ENCODE measurements around the gene PARD3.

The PARD3 gene

DNA sequence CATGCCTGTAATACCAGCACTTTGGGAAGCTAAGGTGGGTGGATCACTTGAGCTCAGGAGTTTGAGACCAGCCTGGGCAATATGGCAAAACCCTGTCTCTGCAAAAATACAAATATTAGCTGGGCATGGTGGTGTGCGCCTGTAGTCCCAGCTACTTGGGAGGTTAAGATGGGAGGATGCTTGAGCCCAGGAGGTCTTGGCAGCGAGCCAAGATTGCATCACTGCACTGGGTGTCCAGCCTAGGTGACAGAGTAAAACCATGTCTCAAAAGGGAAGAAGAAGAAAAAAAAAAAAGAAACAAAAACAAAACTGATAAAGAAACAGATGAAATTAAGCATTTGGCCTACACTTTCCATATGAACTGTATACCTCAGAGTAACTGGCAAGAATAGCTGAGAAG, 319.2 kb downstream of the PARD3 start:
- DNase-seq (ENCODE audit: low read depth in 3 of 3), result no peak

- no peak for DNase-seq (ENCODE audit: low read depth in 3 of 3)
Measured at GRCh38 chr10:34494012-34494411, 321.1 kb downstream of the PARD3 start.

DNA sequence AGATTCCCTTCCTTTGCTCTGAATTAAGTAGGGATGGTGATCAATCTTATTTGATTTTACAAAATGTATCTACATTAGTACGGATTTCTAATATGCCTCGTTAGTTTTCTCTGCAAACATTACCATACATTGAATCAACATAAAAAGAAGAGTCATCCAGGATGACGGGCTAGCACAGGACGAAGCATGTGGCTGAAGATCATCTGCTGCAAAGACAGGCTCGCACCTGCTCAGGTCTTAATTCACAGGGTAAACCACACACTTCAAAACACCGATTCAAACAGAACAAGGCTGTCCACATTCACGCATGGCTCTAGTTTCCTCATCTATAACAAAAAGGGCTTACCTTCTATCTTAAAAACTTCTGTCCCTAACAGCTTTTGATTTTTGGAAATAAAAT, 323.0 kb downstream of the PARD3 start:
- no peak for DNase-seq (ENCODE audit: low read depth in 3 of 3)

DNA sequence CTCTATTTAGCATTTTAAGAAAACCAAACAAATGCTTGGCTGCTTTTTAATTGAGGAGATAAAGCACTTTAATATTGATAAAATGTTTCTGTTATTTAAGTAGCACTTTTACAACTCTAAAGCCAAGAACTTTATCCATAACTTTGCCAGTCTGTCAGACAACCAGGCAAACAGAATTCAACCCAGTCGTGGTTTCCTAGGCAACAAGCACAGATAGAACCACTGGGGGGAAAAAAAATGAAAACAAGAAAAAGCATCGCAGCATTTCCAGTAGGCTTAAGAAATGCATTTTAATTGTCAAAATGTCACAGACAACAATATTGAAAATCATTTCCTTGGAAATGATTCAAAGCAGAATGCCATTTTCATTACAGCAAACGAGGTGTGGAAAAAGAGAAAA, 323.4 kb downstream of the PARD3 start:
- DNase-seq (ENCODE audit: low read depth in 3 of 3), result no peak

GRCh38 chr10:34489973-34490745, 324.9 kb downstream of the PARD3 start:
- DNase-seq (ENCODE audit: low read depth in 3 of 3), result no peak

DNA sequence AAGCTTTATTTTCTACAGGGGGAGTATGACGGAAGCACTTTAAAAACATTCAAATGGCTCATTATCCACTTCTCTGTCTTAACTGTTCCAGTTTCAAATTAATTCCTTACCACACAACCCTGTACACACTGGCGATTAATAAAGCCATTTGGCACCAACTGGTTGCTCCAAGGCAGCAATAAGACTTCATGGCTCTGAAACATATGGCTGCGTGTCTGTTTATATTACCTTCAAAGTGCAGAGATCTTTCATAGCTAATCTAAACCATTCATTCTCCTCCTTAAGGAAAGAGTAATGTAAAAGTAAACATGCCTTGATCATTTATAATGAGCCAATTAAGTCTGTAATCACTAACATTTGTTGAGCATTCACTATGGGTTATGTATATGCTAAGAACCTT, 325.7 kb downstream of the PARD3 start:
- DNase-seq (ENCODE audit: low read depth in 3 of 3), result no peak

GRCh38 chr10:34488476-34489130, 326.5 kb downstream of the PARD3 start:
- no peak for DNase-seq (ENCODE audit: low read depth in 3 of 3)

- DNase-seq (ENCODE audit: low read depth in 3 of 3), result no peak
Measured at GRCh38 chr10:34486008-34486407, 329.1 kb downstream of the PARD3 start.

- DNase-seq (ENCODE audit: low read depth in 3 of 3), result no peak
Measured at GRCh38 chr10:34484164-34484563, 330.9 kb downstream of the PARD3 start.

DNA sequence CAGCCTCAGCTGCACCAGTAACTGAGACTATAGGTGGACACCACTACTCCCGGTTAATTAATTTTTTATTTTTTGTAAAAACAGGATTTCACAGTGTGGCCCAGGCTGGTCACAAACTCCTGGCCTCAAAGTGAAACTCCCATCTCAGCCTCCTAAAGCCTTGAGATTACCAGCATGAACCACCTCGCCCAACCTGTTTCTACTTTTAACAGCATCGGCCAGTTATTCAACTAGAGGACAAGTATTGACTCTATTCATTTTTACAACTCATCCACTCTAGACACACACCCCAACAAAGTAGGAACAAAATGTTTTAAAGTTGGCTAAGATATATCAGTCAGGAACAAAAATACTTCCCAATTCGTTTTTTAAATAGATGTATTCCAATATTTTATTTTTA, 334.8 kb downstream of the PARD3 start:
- no peak for DNase-seq (ENCODE audit: low read depth in 3 of 3)

- no peak for DNase-seq (ENCODE audit: low read depth in 3 of 3)
Measured at GRCh38 chr10:34479520-34480179, 335.4 kb downstream of the PARD3 start.

- no peak for DNase-seq (ENCODE audit: low read depth in 3 of 3)
Measured at GRCh38 chr10:34477249-34477648, 337.8 kb downstream of the PARD3 start.

GRCh38 chr10:34476608-34477007, 338.5 kb downstream of the PARD3 start:
- no peak for DNase-seq (ENCODE audit: low read depth in 3 of 3)

- no peak for DNase-seq (ENCODE audit: low read depth in 3 of 3)
Measured at GRCh38 chr10:34475786-34476185, 339.3 kb downstream of the PARD3 start.

- no peak for DNase-seq (ENCODE audit: low read depth in 3 of 3)
Measured at GRCh38 chr10:34475274-34475646, 339.8 kb downstream of the PARD3 start.

GRCh38 chr10:34474555-34475273, 340.4 kb downstream of the PARD3 start:
- DNase-seq (ENCODE audit: low read depth in 3 of 3), result no peak

DNA sequence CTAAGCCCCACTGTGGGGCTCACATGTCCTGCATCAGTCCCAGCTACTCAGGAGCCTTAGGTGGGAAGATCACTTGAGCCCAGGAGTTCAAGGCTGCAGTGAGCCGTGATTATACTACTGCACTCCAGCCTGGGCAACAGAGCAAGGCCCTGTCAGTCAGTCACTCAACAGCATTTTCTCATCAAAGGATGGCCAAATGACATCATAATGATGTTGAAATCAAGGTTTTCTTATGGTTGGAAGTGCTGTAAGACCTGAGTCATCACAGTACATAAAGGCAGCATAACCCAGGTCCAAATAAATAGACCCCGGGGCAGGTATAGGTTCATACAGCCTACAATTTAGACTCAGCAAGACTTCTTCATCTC, 341.1 kb downstream of the PARD3 start:
- no peak for DNase-seq (ENCODE audit: low read depth in 3 of 3)

DNA sequence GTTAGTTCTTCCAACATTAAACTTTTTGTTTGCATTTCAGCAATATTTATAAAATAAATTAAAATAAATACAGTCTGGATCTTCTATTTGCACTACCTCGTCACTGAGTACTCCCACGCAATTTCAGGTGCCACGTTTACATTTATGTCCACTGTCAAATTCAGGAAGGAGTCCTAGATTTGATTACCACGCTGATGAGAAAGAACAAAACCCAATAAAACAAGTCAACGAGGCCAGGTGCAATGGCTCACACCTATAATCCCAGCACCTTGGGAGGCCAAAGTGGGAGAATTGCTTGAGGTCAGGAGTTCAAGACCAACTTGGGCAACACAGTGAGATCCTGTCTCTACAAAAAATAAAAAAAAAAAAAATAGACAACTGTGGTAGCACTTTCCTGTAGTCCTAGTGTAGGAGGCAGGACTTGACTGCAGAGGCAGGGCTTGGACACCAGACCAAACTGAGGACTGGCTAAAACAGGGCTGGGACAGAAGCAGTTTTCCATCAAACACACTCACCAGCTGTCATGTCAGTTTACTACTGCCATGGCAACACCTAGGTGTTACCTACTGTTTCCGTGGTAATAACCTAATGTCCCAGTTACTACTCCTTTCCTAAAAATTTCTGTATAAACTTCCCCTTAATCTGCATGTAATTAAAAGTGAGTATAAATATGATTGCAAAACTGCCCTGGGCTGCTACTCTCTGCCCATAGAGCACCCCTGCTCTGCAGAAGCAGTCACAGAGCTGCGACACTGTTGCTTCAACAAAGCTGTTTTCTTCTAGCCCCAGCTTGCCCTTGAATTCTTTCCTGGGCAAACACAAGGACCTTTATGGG, 341.7 kb downstream of the PARD3 start:
- DNase-seq (ENCODE audit: low read depth in 3 of 3), result no peak

GRCh38 chr10:34470307-34470706, 344.8 kb downstream of the PARD3 start:
- no peak for DNase-seq (ENCODE audit: low read depth in 3 of 3)

DNA sequence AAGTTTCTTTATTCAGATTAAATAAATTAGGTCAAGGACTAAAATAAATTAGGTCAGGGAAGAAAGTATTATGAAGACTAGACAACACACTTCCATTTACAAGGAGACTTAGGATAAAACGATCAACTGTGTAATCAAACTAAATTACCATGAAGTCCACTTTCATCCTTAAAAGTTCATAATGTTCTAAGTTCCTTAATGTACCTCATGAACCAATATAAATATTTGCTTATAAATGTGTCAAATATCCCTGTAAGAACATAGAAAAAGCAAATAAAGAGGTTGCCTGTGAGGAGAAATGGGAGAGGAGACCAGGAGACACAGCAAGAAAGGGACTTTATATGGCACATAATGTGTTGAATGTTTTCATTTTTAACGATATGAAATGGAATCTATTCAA, 345.6 kb downstream of the PARD3 start:
- no peak for DNase-seq (ENCODE audit: low read depth in 3 of 3)

DNA sequence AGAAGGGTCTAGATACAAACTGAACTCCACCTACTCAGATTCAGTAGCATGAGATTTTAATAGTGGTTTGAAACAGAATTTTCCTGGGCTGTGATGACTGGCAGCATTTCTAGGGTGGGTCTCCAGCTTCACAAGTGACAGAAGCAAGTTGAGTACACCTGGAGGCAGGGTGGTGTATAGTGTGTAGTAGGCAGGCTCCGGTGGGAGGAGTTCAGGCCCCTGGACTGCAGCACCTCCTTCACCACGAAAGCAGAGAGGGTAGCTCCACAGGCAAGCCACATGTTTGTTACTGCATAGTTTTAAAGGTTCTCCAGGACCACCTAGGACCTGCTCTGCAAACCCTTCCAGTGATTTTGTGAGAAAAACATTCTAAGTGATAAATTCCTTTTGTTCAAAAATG, 347.2 kb downstream of the PARD3 start:
- no peak for DNase-seq (ENCODE audit: low read depth in 3 of 3)

GRCh38 chr10:34467364-34467763, 347.7 kb downstream of the PARD3 start:
- DNase-seq (ENCODE audit: low read depth in 3 of 3), result no peak

Measured in stimulated activated CD4-positive, alpha-beta T cell treated with anti-CD3 and anti-CD28 coated beads, TNF-alpha, amount 100 ng/mL, for 48 hours (primary cell).